T-cell (primary cell): ENCODE data around the gene DHRS7B. TPM values are rescaled to one million over a fixed set of nuclear protein-coding genes. Genes with fewer than 3 reads are reported as not detected.
A peak's percentile ranks its signal among the peaks of the same experiment; 100 is the strongest.
"Not testable (repeated sequence)": the region's sequence is repeated elsewhere in the genome, so short reads cannot be mapped to it uniquely, and the experiment has no call there.

Experiments
- ATAC-seq, 4 experiments: fragments of 200-7000 bp in 3 of 4; fragments of 150-1000 bp in 1 of 4; cut with Tn5 transposase; replicated peaks in 1 of 4; 1 replicate in 3 of 4; 2 replicates in 1 of 4; pipeline ENCODE4 v1.10.0; 2021; ENCODE audit warnings: moderate library complexity in 3 of 4, mild to moderate bottlenecking in 2 of 4, moderate number of reproducible peaks in 1 of 4
- CTCF ChIA-PET, 2 donors: fragments of 300-600 bp; sonication (Branson Sonifier 250); formaldehyde crosslinking; loops; one replicate each; lab custom pipeline; 2022; ENCODE audit warnings: antibody characterized with exemption in 2 of 2; lab: Charles Lee
- POLR2A ChIA-PET, 2 donors: fragments of 300-600 bp; sonication (Branson Sonifier 250); formaldehyde crosslinking; loops; one replicate each; lab custom pipeline; 2022; ENCODE audit warnings: antibody characterized with exemption in 2 of 2; lab: Charles Lee
- DNase-seq, 35 experiments: peaks; one replicate each; pipeline versions ENCODE4 v3.0.0 to v3.0.0-alpha.2; 2013 to 2023
- H3K27ac ChIP-seq: one replicate; pipeline ENCODE4 v1.5.1; 2013; ENCODE audit warnings: low read length
- H3K27me3 ChIP-seq, 2 experiments: replicated peaks in 1 of 2; 1 replicate in 1 of 2; 2 replicates in 1 of 2; pipeline versions ENCODE4 v1.6.1 to v1.7.0; 2013; ENCODE audit warnings: low read length in 1 of 2, mixed read lengths in 1 of 2; ENCODE audit not compliant: control insufficient read depth in 2 of 2, insufficient read depth in 2 of 2; ENCODE audit errors: extremely low read depth in 1 of 2
- H3K36me3 ChIP-seq, 2 donors: 1 replicate in 1 of 2; 2 replicates in 1 of 2; pipeline versions ENCODE4 v1.6.1 to v1.7.0; 2013; ENCODE audit warnings: low read length in 1 of 2; ENCODE audit not compliant: control insufficient read depth in 2 of 2, insufficient read depth in 1 of 2; ENCODE audit errors: extremely low read depth in 1 of 2
- H3K4me1 ChIP-seq, 2 experiments: 1 replicate in 1 of 2; 2 replicates in 1 of 2; pipeline versions ENCODE4 v1.6.1 to v1.7.0; 2013; ENCODE audit warnings: low read length in 2 of 2, mixed read lengths in 1 of 2; ENCODE audit not compliant: insufficient read depth in 2 of 2, control insufficient read depth in 1 of 2; ENCODE audit errors: extremely low read depth in 1 of 2
- H3K4me3 ChIP-seq, 2 donors: 1 replicate in 1 of 2; 2 replicates in 1 of 2; pipeline versions ENCODE4 v1.5.1 to v1.7.0; 2013; ENCODE audit warnings: mild to moderate bottlenecking in 2 of 2, low read length in 1 of 2, moderate library complexity in 1 of 2; ENCODE audit not compliant: control insufficient read depth in 1 of 2; ENCODE audit errors: extremely low read depth in 1 of 2
- H3K9me3 ChIP-seq: 2 replicates; pipeline ENCODE4 v1.7.0; 2013
- H3K27ac Mint-ChIP-seq, 2 donors: one replicate each; pipeline ENCODE4 v1.8.0; 2020 to 2021; ENCODE audit warnings: mild to moderate bottlenecking in 2 of 2, mixed read lengths in 2 of 2
- H3K27me3 Mint-ChIP-seq, 2 donors: one replicate each; pipeline ENCODE4 v1.8.0; 2021 to 2022; ENCODE audit warnings: mixed read lengths in 2 of 2
- H3K36me3 Mint-ChIP-seq: one replicate; pipeline ENCODE4 v1.8.0; 2021; ENCODE audit warnings: mixed read lengths
- H3K4me1 Mint-ChIP-seq, 3 donors: one replicate each; pipeline ENCODE4 v1.8.0; 2020 to 2022; ENCODE audit warnings: mixed read lengths in 3 of 3, mild to moderate bottlenecking in 1 of 3
- H3K4me3 Mint-ChIP-seq, 3 donors: one replicate each; pipeline ENCODE4 v1.8.0; 2020 to 2022; ENCODE audit warnings: mild to moderate bottlenecking in 3 of 3, mixed read lengths in 3 of 3, moderate library complexity in 3 of 3
- H3K9me3 Mint-ChIP-seq, 3 donors: one replicate each; pipeline ENCODE4 v1.8.0; 2020 to 2022; ENCODE audit warnings: mixed read lengths in 3 of 3
- WGBS: methylation state at CpG from one replicate; pipeline ENCODE4 v1.1.5; 2013; ENCODE audit warnings: missing lambda C conversion rate; ENCODE audit not compliant: insufficient coverage; 5-methylcytosine and 5-hydroxymethylcytosine counted together
- total RNA-seq, 35 experiments: library from RNA in 6 of 35; stranded (reverse) in 6 of 35; fragments of 120-200 nt in 1 of 35; gene quantifications; one replicate each; pipeline versions ENCODE4 v1.2.1 to v1.2.4 and lab custom pipeline; 2013 to 2026

Gene DHRS7B
- 1 to 10 TPM; 5.8 to 9.2 (median 8.1) TPM for total RNA-seq
- total RNA-seq (2013) = 11.8 TPM
- 4.5 to 20.6 (median 8.3) reads per million in 29 experiments for total RNA-seq (lab: John Stamatoyannopoulos, UW)

- H3K27ac Mint-ChIP-seq = peak within 1 kb of the TSS; percentile 89 to 97
- CTCF ChIA-PET = interaction anchor here (0.5 to 1.2 kb wide), 5 partner anchors 84 to 1117 kb away, joined by 3 to 4 read pairs (median 3); no protein-coding TSS in a partner anchor
These were observed at the start of gene DHRS7B for GRCh38 chr17:21126645-21127508. DHRS7B (plus strand) TSS chr17:21126964; CDS start chr17:21126972, 8 bp downstream.

GRCh38 chr17:21077281-21077680 lies 49.5 kb upstream of the DHRS7B start:
- no peaks in the 10 kb centered on the region for H3K9me3 ChIP-seq
- Mint-ChIP-seq H3K27ac (no peak overlapping the region), H3K9me3 (peaks cover 0 to 2% (median 0%) of the 10 kb centered on the region in 3 donors), H3K4me1 (no peaks in the 10 kb centered on the region), H3K4me3 (no peak overlapping the region), H3K36me3 (no peaks in the 10 kb centered on the region), H3K27me3 (peaks cover 6 to 9% of the 10 kb centered on the region in 2 donors)
- H3K27me3 ChIP-seq = peaks cover 0 to 7% of the 10 kb centered on the region in 2 experiments
- ATAC-seq = no peak
- H3K4me1 ChIP-seq = no peaks in the 10 kb centered on the region
- H3K27ac ChIP-seq = no peak overlapping the region
- CTCF ChIA-PET = no interaction called here
- POLR2A ChIA-PET = no interaction called here
- no peak overlapping the region for H3K4me3 ChIP-seq
- 89% methylated on average over 2 of the region's 2 CpGs for WGBS
- no peaks in the 10 kb centered on the region for H3K36me3 ChIP-seq
- no peak for DNase-seq

More at GRCh38 chr17:21126645-21127508, at the start of gene DHRS7B:
- Histone ChIP-seq H3K4me1 (peaks cover 18 to 20% of the 10 kb centered on the region in 2 experiments), H3K36me3 (no peaks in the 10 kb centered on the region), H3K4me3 (peak within 1 kb of the TSS; percentile 88 to 98), H3K27ac (peak within 1 kb of the TSS; percentile 90), H3K9me3 (no peaks in the 10 kb centered on the region), H3K27me3 (no peaks in the 10 kb centered on the region)
- Mint-ChIP-seq H3K4me1 (peaks cover 39 to 47% (median 40%) of the 10 kb centered on the region in 3 donors), H3K9me3 (no peaks in the 10 kb centered on the region), H3K36me3 (no peaks in the 10 kb centered on the region), H3K4me3 (peak within 1 kb of the TSS; percentile 90 to 96 (median 91)), H3K27me3 (no peaks in the 10 kb centered on the region)
- POLR2A ChIA-PET = interaction anchor here in 1 of 2 donors (0.6 kb wide), 1 partner anchor 129 kb away, joined by 6 read pairs; no protein-coding TSS in a partner anchor
- DNase-seq (peak; percentile 87 to 98 (median 94)), ATAC-seq (peak; percentile 90 to 94 (median 92))
- WGBS = under 1% methylated on average over 61 of the region's 66 CpGs

GRCh38 chr17:21078016-21078780 lies 48.6 kb upstream of the DHRS7B start:
- CTCF ChIA-PET = interaction anchor here in 1 of 2 donors (1.2 kb wide), 1 partner anchor 15 kb away, joined by 3 read pairs; no protein-coding TSS in a partner anchor

GRCh38 chr17:21079196-21079595 lies 47.6 kb upstream of the DHRS7B start:
- no peak overlapping the region for H3K27ac Mint-ChIP-seq
- Histone ChIP-seq H3K9me3 (no peaks in the 10 kb centered on the region), H3K36me3 (no peaks in the 10 kb centered on the region), H3K4me1 (no peaks in the 10 kb centered on the region), H3K4me3 (no peak overlapping the region), H3K27ac (no peak overlapping the region), H3K27me3 (peaks cover 0 to 5% of the 10 kb centered on the region in 2 experiments)
- DNase-seq (no peak), ATAC-seq (no peak)
- ChIA-PET CTCF (interaction anchor here in 1 of 2 donors (1.2 kb wide), 1 partner anchor 14 kb away, joined by 3 read pairs; no protein-coding TSS in a partner anchor), POLR2A (no interaction called here)
- WGBS = 91% methylated on average over 4 of the region's 7 CpGs
- peaks cover 0 to 3% (median 0%) of the 10 kb centered on the region in 3 donors for H3K9me3 Mint-ChIP-seq
- H3K4me3 Mint-ChIP-seq = no peak overlapping the region
- no peaks in the 10 kb centered on the region for H3K36me3 Mint-ChIP-seq
- H3K27me3 Mint-ChIP-seq = peaks cover 6 to 9% of the 10 kb centered on the region in 2 donors
- no peaks in the 10 kb centered on the region for H3K4me1 Mint-ChIP-seq

More at GRCh38 chr17:21078016-21078780, 48.6 kb upstream of the DHRS7B start:
- no peaks in the 10 kb centered on the region for H3K4me1 ChIP-seq
- no peak for DNase-seq
- no peak for ATAC-seq
- H3K9me3 ChIP-seq = no peaks in the 10 kb centered on the region
- peaks cover 0 to 5% of the 10 kb centered on the region in 2 experiments for H3K27me3 ChIP-seq
- no peak overlapping the region for H3K4me3 ChIP-seq
- POLR2A ChIA-PET = no interaction called here
- peaks cover 0 to 3% (median 0%) of the 10 kb centered on the region in 3 donors for H3K9me3 Mint-ChIP-seq
- H3K4me3 Mint-ChIP-seq = no peak overlapping the region
- H3K27ac Mint-ChIP-seq = no peak overlapping the region
- no peak overlapping the region for H3K27ac ChIP-seq
- H3K36me3 Mint-ChIP-seq = no peaks in the 10 kb centered on the region
- WGBS = 64% methylated on average over 3 of the region's 11 CpGs
- H3K4me1 Mint-ChIP-seq = no peaks in the 10 kb centered on the region
- peaks cover 6 to 9% of the 10 kb centered on the region in 2 donors for H3K27me3 Mint-ChIP-seq
- H3K36me3 ChIP-seq = no peaks in the 10 kb centered on the region

GRCh38 chr17:21082001-21082436 lies 44.7 kb upstream of the DHRS7B start:
- Mint-ChIP-seq H3K27ac (no peak overlapping the region), H3K4me1 (no peaks in the 10 kb centered on the region), H3K27me3 (peaks cover 9 to 14% of the 10 kb centered on the region in 2 donors), H3K36me3 (no peaks in the 10 kb centered on the region), H3K4me3 (no peak overlapping the region), H3K9me3 (peaks cover 0 to 3% (median 0%) of the 10 kb centered on the region in 3 donors)
- H3K9me3 ChIP-seq = no peaks in the 10 kb centered on the region
- no peak overlapping the region for H3K4me3 ChIP-seq
- POLR2A ChIA-PET = no interaction called here
- CTCF ChIA-PET = interaction anchor here in 1 of 2 donors (0.6 to 1.3 kb wide), 2 partner anchors 11 to 39 kb away, joined by 3 to 6 read pairs; no protein-coding TSS in a partner anchor
- ATAC-seq (no peak), DNase-seq (no peak)
- no peaks in the 10 kb centered on the region for H3K36me3 ChIP-seq
- no peaks in the 10 kb centered on the region for H3K4me1 ChIP-seq
- peaks cover 0 to 8% of the 10 kb centered on the region in 2 experiments for H3K27me3 ChIP-seq
- no peak overlapping the region for H3K27ac ChIP-seq
- 100% methylated on average over 3 of the region's 5 CpGs for WGBS

GRCh38 chr17:21085280-21085679 lies 41.5 kb upstream of the DHRS7B start:
- H3K4me1 ChIP-seq, POLR2A ChIA-PET, H3K4me1 Mint-ChIP-seq, H3K27me3 ChIP-seq, H3K4me3 ChIP-seq, H3K9me3 Mint-ChIP-seq, H3K36me3 Mint-ChIP-seq, H3K27ac ChIP-seq, H3K36me3 ChIP-seq, ATAC-seq, DNase-seq, H3K9me3 ChIP-seq, H3K4me3 Mint-ChIP-seq, H3K27ac Mint-ChIP-seq: not testable (repeated sequence)
- CTCF ChIA-PET = interaction anchor here in 1 of 2 donors (0.8 kb wide), 1 partner anchor 15 kb away, joined by 3 read pairs; no protein-coding TSS in a partner anchor
- H3K27me3 Mint-ChIP-seq = peaks cover 4 to 12% of the 10 kb centered on the region in 2 donors
- 100% methylated on average over 1 of the region's 1 CpG for WGBS
